COLO829 (cell line): ENCODE measurements around the gene ZNRD2.

Experiments used
- DNase-seq: peaks from one replicate; pipeline ENCODE4 v3.0.0; 2012; ENCODE audit warnings: low spot score

Gene ZNRD2

DNA sequence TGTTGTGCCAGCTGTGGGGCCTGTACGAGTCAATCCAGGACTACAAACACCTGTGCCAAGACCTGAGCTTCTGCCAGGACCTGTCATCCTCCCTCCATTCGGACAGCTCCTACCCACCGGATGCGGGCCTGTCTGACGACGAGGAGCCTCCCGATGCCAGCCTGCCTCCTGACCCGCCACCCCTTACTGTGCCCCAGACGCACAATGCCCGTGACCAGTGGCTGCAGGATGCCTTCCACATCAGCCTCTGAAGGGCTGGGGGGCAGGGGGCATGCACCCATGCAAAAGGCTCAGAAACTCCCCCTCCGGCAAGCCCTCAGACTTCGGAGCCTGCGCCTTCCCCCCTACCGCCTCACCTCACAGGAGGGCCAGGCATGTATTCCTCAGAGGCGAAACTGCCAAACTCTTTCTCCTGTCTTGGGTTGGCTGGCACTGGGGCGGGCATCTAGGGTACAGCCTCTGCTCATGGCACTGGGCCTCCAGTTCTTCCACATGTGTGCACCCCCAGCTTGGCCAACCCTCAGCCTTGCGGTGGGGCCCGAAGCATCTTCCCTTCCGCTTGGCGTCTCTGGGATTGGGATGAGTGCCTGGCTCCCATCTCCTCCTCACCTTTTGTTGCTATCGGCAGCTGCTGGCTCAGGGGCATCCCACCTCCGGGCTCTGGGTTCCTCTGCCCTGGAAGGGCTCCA, 3.3 kb downstream of the ZNRD2 start:
- no peak for DNase-seq

DNA sequence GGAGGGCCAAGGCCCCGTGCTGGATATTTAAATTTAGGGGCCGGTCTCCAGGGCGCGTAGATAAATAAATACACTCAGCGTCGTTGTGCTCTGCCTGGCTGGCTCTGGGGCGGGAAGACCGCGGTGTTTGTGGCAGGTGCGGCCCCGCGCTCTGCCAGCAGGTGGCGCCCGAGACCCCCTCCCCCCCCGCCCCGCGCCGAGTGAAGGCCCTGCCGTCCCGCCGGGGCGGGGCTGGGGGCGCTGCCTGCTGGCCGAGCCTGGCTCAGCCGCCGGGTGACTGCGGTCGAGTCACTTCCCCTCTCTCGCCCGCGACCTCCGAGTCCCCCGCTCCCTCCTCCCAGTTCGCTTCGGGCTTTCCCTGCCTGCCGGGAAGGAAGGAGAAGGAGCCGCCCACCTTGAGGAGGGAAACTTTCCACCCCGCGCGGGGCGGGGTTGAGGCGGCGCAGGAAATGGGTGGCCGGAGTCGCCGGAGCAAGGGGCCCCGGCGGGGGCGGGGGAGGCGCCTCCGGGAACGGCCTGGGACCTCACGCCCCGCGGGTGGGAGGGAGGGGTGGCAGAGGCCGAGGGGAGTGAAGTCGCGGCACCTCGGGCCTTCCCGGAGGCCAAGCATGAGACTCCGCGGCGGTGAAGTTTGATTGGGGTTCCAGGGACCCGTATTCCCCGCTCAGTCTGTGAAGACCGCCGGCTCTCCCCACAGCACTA, 4.0 kb downstream of the ZNRD2 start:
- peak; percentile 96 for DNase-seq

DNA sequence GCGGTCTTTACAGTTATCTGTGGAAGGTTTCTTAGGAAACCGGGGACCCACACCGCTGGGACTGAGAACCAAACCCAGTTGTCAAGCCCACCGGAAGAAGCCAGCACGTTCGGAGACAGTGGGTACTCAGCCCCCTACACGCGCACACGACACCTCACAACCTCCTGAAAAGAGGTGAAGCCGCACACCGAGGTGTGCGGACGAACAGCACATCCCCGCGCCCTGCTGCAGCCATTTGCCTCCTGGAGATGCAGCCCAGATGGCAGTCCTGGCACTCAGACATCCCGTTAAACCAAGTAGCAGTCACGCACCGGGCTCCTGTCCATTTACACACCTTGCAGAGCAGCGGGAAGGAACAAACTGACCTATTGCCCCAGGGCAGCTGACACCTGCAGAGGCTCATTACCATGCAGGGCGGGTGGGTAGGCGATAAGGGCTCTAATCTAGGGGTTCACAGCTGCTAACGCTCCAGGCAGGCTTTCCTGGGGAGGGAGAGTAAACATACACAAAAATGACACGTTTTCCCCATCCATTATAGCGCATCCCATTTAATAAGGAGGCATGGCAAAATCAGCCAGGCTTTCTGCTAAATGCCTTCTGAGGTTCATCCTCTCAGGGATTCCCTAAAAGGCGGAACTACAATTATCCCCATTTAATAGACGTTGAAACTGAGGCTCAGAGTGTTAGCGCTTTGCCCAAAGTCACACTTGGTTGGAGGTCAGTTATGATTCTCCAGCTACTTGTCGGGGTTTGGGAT, 4.7 kb downstream of the ZNRD2 start:
- DNase-seq: no peak

DNA sequence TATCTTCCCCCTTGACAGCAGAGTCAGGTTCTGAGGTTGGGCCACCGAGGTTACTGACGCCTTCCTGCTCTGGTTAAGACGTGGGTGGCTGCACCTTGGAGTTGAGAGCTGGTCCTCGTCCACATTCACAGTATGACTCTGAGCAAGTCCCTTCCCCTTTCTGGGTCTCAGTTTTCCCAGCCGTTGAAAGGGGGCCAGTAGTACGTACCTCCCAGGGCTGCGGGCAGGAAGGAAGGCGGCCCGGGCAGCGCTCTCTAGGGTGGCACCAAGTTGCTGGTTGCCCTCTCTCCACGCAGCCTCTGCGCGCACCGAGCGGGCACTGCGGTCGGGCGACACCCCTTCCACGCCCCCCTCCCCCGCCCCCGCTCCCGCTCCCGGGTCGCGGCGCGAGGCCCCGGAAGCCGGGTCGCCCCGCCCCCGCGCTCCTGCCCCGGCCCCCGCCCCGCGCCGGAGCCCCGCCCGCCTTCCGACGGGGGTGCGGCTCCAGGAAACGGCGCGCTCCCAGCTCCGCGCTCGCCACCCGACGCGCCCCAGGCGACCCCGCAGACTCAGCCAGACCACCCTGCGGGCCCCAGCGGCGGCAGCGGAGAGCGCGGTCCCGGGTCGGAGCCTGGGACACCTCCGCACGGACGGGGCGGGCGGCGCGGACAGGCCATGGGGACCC, 5.4 kb downstream of the ZNRD2 start, which contains the start of gene EHBP1L1:
EHBP1L1 (plus strand) TSS at position 486 of the 664 bp plus-strand sequence. CDS start 250 bp downstream, outside the sequence.
- DNase-seq: no peak

DNA sequence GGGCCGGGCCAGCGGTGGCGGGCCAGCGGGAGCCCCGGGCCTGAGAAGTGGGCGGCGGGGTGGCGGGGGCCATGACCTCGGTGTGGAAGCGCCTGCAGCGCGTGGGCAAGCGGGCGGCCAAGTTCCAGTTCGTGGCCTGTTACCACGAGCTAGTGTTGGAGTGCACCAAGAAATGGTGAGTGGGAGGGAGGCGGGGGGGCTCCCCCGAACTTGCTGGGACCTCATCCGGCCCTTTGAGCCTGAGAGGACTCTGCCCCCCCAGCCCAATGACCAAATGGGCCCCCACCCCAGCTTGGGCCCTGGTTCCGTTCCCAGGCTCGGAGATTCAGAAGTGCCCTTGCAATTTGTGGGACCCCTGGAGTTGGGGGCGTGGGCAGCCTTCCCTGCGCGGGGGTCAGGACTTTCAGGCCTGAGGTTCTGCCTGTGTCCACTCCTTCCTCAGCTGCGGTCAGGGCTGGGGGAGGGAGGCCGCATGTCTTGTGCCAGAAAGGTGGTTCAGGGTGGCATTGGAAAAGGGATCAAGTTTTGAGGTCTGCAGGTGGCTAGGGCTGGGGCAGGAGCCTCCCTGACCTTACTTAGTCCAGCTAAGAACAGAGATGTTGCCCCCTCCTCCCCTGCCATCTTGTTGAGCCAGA, 6.1 kb downstream of the ZNRD2 start:
- no peak for DNase-seq

DNA sequence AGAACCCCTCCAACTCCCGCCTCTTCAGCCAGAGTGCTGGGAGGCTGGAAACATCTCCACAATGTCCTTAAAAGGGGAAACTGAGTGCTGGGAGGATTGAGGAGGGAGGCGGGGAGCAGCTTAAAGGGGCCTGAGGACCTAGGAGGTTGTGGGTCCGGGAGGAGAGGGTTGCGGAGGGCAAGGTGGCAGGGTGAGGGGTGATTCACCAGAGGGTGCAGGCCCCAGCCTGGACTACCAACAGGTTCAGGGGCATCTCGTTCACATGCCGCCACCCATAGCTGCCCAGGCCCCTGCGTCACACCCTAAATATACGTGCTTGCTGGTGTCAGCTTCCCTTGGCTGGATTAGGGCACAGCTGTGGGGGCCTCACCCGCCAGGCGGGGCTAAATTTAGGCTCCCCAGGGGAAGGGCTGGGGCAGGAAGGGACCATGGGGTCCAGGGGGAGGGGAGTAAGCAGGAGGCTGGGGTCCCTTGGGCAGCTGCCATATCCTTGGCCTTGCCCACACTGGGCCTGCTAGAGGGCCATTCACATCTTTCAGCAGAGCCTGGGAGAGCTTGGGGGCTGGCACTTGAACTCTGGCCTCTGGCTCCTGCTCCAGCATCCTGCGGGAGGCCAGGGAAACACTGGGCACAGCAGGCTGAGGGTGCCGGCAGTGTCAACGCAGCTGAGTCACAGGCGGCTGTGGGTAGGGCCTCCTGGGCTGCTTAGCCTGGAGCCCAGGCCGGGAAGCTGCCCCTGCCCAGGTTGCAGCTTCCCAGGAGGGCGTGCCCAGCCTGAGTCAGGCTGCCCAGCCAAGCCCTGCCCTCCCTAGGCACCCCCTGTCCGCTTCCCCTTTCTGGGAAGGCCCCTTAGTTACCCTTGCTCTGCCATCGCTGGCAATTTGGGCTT, 6.8 kb downstream of the ZNRD2 start:
- DNase-seq: peak; percentile 61

DNA sequence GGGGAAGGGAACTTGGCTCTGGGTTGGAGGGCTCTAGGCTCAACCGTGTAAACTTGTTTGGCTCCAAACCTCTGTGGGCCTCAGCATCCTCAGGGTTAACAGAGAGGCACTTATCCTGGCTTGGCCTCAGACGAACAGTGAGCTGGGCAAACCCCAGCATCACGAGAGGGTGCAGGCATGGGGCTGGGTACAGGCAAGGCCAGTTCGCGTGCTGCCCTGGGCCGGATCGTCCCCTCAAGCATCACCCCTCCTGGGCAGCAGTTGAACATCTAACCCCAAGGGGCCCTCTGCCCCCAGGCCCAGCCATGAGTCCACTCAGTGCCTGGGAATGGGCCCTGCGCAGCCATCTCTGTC, 7.5 kb downstream of the ZNRD2 start:
- no peak for DNase-seq

DNA sequence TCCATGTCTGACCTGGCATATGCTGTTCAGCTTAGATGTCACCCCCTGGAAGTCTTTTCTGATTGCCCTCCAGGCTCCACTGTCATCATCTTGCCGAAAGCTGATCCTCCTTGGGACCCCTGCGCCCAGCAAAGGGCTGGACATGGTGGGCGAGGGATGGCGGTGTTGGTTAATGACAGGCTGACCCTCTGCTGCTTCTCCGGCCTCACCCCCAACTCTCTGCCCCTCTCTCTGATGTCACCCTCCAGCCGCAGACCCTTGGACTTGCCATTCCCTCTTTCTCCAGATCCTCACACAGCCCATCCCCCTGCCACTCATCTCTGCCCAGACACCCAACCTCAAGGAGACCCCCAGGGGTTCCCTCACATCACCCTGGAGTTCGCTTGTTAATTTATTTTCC, 7.9 kb downstream of the ZNRD2 start:
- no peak for DNase-seq

DNA sequence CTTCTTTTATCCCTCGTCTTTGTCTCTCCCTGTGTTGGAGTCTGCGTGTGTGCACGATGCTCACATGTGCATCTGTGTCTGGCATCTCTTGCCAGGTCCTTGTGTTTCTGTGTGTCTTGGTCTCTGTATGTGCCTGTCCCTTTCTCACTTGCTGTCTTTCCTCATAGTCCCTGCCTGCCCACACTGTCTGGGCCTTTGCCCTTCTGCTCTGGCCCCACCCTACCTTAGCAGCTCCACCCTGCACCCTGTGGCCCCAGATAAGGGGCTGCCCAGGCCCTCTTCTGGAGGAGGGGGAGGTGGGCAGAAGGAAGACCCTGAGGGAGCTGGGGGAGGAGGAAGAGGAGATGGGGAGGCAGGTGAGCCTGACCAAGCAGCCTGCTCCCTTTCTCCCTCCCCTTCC, 8.4 kb downstream of the ZNRD2 start:
- DNase-seq: no peak

DNA sequence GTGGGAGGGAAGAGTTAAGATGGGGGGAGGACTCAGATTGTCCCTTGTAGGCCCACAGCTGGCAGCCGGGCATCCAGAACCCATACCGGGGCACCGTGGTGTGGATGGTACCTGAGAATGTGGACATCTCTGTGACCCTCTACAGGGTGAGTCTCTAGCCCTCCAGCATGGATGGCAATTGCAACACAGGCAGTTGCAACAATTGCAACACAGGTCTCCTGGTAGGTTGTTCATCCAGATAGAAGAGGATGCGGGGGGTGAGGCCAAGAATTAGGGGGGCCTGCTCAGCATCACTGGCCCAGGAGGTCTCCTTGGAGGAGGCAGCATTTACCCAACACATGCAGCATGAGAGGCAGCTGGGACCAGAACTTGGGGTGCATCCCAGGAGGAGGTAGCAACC, 9.0 kb downstream of the ZNRD2 start:
- no peak for DNase-seq

DNA sequence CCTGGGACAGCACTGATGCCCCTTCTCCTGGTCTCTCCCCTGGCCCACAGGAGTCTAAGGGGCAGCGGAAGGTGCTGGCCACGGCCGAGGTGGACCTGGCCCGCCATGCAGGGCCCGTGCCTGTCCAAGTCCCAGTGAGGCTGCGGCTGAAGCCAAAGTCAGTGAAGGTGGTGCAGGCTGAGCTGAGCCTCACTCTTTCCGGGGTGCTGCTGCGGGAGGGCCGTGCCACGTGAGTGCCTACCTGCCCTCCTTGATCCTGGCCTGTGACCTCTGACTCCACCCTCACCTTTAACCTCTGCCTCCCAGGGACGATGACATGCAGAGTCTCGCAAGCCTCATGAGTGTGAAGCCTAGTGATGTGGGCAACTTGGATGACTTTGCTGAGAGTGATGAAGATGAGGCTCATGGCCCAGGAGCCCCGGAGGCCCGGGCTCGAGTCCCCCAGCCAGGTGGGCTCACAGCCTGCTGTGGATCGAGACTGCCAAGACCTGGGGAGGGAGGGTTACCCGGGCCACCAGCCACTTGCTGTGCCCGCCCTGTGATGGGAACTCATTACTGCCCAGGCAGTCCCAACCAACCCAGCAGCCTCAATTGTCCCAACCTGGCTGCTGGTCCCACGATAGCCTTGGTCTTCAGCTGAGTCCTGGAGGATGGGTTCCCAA, 9.9 kb downstream of the ZNRD2 start:
- no peak for DNase-seq

DNA sequence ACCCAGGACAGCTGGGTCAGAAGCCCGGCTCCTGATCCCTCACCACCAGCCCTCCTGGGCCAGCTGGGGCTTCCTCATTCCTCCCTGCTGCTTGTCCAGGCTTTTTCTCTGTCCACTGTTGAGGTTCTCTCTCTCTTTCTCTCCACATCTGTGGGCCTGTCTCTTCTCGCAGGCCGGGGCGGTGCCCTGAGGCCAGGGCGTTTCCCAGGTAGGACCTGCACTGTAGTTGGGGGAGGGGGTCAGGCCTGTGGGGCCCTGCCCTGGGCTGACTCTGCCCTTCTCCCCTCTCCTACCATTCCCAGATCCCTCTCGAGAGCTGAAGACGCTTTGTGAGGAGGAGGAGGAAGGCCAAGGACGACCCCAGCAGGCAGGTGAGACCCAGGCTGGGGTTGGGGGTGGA, 10.5 kb downstream of the ZNRD2 start:
- no peak for DNase-seq

DNA sequence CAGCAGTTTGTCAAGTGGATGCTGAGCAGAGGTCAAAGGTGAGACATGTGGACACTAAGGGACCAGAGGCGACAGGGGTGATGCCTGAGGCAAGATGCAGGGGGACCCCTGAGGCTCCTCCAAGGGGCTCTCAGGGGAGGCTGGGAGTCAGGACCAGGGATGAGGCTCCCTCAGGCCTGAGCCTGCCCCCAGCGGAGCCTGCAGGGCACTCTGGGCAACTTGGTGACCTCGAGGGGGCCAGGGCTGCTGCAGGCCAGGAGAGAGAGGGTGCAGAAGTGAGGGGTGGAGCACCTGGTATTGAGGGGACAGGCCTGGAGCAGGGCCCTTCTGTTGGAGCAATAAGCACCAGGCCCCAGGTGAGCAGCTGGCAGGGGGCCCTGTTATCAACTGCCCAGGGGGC, 11.7 kb downstream of the ZNRD2 start:
- no peak for DNase-seq

DNA sequence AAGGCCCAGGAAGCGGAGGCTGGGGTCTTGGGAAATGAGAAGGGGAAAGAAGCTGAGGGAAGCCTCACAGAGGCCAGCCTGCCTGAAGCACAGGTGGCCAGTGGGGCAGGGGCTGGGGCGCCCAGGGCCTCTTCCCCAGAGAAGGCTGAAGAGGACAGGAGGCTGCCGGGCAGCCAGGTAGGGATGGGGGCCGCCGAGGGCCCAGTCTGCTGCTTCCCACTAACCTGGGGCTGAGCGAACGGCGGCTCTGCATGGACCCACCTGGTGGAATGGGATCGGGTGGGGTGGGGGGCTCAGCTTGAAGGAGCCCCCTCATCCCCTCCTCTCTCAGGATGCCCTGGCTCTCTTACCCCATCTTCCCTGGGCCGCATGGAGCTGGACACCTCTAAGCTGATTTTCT, 13.3 kb downstream of the ZNRD2 start:
- no peak for DNase-seq

DNA sequence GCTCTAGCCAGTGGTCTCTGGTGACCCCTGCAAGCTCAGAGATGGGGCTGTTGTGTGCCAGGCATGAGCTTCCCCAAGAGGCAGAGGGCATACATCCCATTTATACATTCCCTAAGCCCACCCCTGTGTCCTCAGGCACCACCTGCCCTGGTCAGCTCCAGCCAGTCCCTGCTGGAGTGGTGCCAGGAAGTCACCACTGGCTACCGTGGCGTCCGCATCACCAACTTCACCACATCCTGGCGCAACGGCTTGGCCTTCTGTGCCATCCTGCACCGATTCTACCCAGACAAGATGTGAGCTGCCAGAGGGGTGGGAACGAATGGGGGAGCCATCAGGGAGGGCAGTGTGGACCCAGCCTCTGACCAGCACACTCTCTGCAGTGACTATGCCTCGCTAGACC, 13.8 kb downstream of the ZNRD2 start:
- DNase-seq: no peak

DNA sequence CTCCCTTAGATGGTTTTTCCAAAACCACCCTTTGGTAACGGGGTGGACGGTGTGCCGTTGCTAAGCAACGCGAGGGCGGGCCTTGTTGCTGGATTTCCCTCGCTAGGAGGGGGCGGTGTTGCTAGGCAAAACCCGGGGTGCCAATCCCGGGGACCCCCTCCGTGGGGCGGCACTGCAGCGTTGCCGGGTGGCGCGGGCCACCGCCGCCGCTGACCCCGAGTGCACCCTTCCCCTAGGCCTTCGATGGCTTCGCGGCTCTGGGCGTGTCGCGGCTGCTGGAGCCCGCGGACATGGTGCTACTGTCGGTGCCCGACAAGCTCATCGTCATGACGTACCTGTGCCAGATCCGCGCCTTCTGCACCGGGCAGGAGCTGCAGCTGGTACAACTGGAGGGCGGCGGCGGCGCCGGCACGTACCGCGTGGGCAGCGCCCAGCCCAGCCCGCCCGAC, 14.5 kb downstream of the ZNRD2 start:
- no peak for DNase-seq

DNA sequence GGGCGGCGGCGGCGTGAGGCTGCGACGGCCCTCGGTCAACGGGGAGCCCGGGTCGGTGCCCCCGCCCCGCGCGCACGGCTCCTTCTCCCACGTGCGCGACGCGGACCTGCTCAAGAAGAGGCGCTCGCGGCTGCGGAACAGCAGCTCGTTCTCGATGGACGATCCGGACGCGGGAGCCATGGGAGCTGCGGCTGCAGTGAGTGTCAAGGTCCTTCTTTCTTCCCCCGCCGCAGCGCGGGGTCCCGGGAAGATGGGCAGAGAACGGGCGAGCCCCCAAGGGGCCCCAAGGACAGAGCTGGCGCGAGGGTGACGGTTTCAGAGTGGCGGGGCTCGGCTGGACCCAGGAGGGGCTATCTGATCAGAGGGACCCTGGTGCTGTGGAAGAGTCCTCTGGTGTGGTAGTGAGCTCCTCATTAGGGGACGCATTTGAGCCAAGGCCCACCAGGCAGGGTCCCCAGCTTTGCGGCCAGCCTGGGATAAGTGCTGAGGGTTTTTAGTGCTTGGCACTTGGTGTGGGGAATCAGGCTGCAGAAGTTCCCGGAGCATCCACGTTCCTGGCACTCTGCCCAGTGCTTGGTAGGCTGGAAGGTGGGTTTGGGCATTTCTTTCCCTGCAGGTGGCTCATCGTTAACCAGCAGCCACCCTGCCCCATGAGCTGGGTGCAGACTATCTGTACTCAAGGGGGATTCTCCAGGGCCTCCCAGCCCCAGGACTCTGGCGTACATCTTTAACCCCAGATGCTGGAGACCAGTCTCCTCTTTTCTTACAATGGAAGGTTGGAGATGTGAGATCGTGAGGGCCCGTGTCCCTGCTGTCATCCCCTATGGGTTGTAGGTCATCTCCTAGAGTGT, 15.3 kb downstream of the ZNRD2 start:
- no peak for DNase-seq

DNA sequence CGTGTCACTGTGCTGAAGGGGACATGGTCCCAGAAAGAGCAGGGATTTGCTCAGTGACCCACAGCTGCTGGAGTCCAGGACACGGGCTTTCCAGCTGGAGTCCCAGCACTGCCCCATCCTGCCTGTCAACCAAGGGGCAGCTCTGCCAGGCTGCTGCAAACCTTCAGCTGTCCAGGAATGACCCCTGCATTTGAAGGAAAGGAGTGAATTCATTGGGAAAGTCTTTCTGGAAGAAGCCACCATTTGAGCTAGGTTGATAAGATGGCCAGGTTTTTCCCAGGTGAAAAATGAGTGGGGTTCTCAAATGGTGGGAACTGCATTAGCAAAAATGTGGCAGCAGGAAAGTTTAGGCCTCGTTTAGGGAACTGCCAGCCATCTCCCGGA, 16.0 kb downstream of the ZNRD2 start:
- no peak for DNase-seq

DNA sequence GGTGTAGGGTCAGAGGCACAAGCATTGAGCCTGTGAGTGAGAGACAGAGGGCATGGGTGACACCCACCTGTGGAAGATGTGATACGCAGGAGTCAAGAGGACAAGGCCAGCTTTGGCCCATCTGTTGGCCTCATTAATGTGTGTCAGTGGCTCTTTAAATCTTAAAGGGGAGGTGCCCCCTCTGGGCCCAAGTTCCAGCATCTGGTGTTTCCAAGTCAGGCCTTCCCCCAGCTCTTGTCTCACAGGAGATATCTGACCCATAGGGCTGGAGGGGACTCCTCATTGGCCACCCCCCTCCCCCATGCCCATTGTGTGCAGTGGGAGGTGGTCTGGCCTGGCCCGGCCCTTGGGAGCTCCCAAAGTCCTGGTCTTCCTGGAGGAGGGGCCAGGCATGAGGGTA, 16.4 kb downstream of the ZNRD2 start:
- DNase-seq: no peak
